Fibroblast of skin of left quadriceps (primary cell): Measurements from ENCODE around the gene CAMLG.
"Not testable (repeated sequence)": the region's sequence is repeated elsewhere in the genome, so short reads cannot be mapped to it uniquely, and the experiment has no call there.

Source experiments
- DNase-seq, 2 experiments: peaks; one replicate each; pipeline ENCODE4 v3.0.0-alpha.2; 2013; ENCODE audit warnings: low read depth in 2 of 2

Gene CAMLG

DNA sequence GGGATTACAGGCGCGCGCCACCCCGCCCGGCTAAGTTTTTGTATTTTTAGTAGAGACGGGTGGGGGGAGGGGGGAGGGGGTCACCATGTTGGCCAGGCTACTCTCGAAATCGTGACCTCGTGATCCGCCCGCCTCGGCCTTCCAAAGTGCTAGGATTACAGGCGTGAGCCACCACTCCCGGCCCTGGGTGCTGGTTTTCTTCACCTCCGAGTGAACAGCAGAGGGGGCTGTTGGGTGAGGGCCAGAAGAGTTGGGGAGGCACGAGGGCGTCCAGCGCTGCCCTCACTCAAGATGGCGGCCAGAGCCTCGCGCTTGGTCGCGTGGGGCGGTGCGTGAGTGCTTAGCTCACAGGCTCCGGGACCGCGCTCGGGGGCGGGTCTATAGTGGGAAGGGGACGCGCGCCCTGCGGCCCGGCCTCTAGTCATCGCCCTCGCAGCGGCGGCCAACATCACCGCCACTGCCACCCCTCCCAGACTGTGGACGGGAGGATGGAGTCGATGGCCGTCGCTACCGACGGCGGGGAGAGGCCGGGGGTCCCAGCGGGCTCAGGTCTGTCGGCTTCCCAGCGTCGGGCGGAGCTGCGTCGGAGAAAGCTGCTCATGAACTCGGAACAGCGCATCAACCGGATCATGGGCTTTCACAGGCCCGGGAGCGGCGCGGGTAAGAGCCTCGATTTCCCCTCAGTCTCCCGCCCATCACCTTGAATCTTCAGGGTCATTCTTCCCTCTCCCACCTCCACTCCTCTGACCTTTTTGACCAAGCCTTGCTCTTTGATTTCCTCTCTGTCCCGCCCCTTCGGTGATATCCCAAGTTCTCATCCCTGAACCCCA lies at the start of gene CAMLG:
TSS of gene CAMLG (plus strand) at position 416 of the 830 bp plus-strand sequence. CDS start at position 489, 73 bp downstream.
- peak; percentile 94 to 95 for DNase-seq

DNA sequence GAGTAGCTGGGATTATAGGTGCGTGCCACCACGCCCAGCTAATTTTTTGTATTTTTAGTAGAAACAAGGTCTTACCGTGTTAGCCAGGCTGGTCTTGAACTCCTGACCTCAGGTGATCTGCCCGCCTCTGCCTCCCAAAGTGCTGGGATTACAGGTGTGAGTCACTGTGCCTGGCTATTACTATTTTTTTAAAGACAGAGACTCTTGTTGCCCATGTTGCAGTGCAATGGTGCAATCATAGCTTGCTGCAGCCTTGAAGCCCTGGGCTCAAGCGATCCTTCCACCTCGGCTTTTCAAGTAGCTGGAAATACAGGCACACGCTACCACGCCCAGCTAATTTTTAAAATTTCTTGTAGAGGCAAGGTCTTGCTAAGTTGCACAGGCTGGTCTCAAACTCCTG lies 48.2 kb upstream of the CAMLG start:
- not testable (repeated sequence) for DNase-seq

DNA sequence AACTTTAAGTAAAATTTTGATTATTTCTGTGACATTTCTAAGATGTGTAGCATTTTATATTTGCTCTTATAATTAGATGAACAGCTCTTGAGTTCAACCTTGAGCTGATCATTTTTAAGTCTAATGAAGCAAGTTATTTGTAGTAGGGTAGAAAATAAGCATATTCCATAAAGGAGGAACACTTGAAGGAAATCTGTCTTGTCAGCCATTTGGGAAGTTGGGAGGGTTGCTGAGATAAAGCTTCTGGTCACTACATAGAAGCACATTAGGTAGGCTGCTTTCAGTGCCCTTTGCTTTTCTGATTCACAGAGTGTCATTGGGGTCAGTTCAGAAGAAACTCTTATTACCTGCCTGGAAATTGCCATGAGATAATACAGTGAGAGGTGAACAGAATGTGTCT lies 45.6 kb upstream of the CAMLG start:
- DNase-seq: no peak

DNA sequence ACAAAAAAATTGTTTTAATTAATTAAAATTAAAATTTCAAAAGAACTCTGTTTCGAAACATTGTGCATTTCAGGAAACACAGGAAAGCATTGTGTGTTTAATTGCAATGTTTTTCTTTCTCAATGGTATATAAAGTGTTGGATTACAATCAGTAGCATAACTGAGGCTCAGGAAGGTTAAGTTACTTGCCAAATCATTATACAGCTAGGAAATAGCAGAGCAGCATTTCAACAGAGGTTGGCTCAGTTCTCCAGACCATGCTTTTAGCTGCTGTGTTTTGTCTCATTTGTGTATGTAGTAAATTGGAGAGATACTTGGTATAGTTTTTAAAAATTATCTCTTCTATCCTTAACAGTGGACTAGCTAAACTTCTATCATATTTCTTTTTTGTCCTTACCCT lies 30.0 kb upstream of the CAMLG start:
- no peak for DNase-seq

DNA sequence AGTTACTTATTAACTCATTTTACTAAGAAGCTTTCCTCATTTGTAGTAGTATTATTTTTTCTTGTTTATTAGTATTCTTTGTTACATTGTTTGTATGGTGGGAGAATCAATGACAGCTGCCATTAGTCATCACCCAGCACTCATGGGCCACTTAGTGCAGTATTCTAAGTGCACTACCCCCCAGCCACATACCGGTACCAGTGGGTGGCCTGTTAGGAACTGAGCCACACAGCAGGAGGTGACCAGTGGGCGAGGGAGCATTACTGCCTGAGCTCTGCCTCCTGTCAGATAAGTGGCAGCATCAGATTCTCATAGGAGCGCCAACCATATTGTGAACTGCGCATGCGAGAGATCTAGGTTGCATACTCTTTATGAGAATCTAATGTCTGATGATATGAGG lies 24.2 kb upstream of the CAMLG start:
- DNase-seq: no peak

- no peak for DNase-seq
Observed at GRCh38 chr5:134714541-134714940, 23.8 kb upstream of the CAMLG start.

GRCh38 chr5:134715466-134715865 lies 22.9 kb upstream of the CAMLG start:
- DNase-seq: not testable (repeated sequence)

DNA sequence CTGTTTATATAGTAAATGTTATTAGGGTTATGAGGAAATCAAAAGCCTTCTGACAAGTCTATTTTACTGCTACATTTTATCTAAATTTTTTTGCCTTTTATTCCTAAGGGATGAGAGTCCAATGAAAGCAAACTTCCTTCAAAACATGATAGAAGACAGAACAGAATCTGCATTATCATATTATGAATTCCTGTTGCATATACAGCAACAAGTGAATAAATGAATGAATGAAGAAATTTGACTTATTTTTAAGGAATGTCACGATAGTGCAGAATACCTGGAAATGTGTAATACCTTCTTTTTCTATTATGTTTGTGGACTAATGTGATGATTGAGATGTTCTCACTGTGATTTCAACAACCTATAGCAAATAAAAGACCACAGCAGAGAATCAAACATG lies 13.5 kb upstream of the CAMLG start:
- no peak for DNase-seq

DNA sequence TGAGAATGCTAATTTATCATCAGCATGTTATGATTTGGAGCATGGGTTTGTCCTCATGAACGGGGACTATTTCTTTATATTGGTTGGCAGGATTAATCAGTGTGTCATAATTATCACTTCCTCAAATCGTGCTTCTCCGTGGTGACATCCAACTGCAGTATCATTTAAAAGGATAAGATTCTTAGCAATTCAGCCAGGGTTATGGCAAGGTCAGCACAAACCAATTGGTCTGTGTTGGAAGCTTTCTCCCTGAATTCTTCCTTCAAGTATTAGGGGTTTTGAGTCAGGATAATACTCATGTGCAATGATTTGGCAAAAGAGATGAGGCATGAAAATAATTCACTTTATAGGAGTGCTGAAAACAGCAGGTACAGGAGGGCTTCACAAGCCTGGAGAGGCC lies 5.5 kb upstream of the CAMLG start:
- DNase-seq: no peak

- no peak for DNase-seq
Observed at GRCh38 chr5:134735243-134735642, 3.1 kb upstream of the CAMLG start.

GRCh38 chr5:134736173-134736812 lies 2.1 kb upstream of the CAMLG start:
- no peak for DNase-seq

- DNase-seq: no peak
Observed at GRCh38 chr5:134738963-134739661, 764 bp downstream of the CAMLG start.

DNA sequence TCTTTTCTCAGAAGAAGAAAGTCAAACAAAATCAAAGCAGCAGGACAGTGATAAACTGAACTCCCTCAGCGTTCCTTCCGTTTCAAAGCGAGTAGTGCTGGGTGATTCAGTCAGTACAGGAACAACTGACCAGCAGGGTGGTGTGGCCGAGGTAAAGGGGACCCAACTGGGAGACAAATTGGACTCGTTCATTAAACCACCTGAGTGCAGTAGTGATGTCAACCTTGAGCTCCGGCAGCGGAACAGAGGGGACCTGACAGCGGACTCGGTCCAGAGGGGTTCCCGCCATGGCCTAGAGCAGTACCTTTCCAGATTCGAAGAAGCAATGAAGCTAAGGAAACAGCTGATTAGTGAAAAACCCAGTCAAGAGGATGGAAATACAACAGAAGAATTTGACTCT lies 2.7 kb downstream of the CAMLG start:
- DNase-seq: no peak

DNA sequence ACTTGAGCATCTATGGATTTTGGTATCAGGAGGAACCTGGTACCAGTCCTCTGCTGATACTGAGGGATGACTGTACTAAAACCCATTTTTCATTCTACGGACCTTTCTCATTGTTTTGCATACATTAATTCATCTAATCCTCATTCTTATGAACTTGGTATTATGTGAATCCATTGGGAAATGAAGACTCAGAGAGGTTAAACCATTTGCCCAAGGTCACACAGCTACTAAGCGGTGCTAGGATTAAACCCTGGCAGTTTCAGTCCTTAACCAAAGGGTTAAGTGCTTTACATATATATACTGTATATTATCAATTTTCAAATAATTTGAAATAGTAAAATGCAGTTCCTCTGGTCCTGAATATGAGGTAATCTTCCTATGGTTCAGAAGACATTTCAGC lies 3.8 kb downstream of the CAMLG start:
- DNase-seq: no peak

GRCh38 chr5:134749415-134749814 lies 11.1 kb downstream of the CAMLG start:
- no peak for DNase-seq

GRCh38 chr5:134758176-134758503 lies 19.8 kb downstream of the CAMLG start:
- DNase-seq: no peak

DNA sequence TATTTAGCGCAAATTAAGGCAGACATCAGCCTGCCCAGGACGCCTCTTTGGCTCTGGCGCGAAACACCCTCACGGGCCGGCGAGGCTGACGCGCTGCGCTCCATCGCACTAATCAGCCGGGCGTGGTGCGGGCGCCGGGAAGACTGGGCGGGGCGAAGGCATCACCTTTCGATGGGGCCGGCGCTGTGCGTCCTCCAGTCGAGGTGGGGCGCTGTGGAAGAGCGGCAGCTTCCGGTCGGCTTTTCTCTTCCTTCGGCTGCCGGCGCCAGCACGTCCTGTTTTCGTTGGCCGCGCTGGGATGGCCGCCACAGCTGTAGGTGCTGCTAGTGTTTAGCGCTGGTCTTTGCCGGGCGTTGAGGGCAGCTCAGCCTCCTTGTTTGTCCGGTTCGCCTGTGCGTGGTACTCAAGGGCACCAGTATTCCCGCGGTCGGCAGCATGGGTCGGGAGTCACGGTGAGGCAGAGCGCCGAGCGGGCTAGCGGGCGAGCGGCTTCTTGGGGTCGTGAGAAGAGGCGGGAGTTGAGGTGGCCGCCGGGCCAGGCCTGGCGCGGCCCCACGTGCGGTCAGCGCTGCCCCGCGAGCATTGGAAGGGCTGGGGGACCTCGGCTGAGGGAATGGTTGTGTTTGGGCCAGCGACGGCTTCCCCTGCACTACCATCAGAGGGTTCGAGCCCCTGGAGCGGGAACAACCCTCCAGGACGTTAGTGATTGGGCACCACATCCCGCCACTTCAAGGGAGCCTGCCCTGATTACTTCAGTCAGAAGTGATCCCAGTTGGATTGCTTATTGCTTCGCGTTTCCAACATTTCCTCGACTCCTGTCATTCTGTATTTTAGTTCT lies 20.4 kb downstream of the CAMLG start, which contains the start of gene DDX46:
TSS of gene DDX46 (plus strand) at position 276 of the 838 bp plus-strand sequence. CDS start at position 436, 160 bp downstream.
- peak; percentile 76 to 80 for DNase-seq

- DNase-seq: not testable (repeated sequence)
Observed at GRCh38 chr5:134767528-134768291, 29.4 kb downstream of the CAMLG start.

DNA sequence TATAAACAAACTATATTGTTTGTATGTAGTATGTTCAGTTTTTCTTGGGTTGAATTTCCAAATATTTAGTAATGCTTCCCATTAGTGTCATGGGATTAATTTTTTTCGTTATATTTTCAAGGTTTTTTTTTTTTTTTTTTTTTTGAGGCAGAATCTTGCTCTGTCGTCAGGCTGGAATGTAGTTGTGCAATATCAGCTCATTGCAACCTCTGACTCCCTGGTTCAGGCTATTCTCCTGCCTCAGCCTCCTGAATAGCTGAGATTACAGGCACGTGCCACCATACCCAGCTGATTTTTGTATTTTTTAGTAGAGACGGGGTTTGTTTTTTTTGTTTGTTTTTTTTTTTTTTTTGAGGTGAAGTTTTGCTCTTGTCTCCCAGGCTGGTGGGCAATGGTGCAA lies 30.9 kb downstream of the CAMLG start:
- peak; percentile 17 to 22 for DNase-seq

- DNase-seq: no peak
Observed at GRCh38 chr5:134772461-134773125, 34.2 kb downstream of the CAMLG start.
